OCI-LY7 (cell line): ENCODE data around the gene SETD3.

Source experiments
- CTCF ChIP-seq: fragments of 200-600 bp; sonication (generic); conservative IDR thresholded peaks from 2 replicates; pipeline ENCODE4 v1.5.1; 2014; ENCODE audit warnings: mild to moderate bottlenecking, antibody characterized with exemption, low read length, moderate library complexity, mixed read lengths
- EZH2phosphoT487 ChIP-seq: fragments of 200-600 bp; sonication (generic); IDR thresholded peaks from 2 replicates; pipeline ENCODE4 v1.6.1; 2018; ENCODE audit warnings: low read depth, borderline replicate concordance, mild to moderate bottlenecking, mixed run types, antibody characterized with exemption, low read length, moderate library complexity, mixed read lengths

- TF ChIP-seq CTCF (no peak), EZH2phosphoT487 (no peak)
Observed at GRCh38 chr14:99471731-99472130, 8.9 kb downstream of the SETD3 start.
